HCT116 (cell line): ENCODE results near the gene TGFBR3. TPM values are rescaled to one million over a fixed set of nuclear protein-coding genes. Genes with fewer than 3 reads are reported as not detected.

Source experiments
- ATAC-seq: fragments of 200-7000 bp; cut with Tn5 transposase; 2 replicates; pipeline ENCODE4 v1.9.1; 2020; ENCODE audit warnings: mild to moderate bottlenecking, moderate library complexity
- BruUV-seq: library from RNA; stranded (reverse); fragments of 400-500 nt; replicated peaks from 2 replicates; lab custom pipeline; 2021; lab: Mats Ljungman, UMichigan
- CTCF ChIA-PET: fragments of 300-600 bp; sonication (Branson Sonifier 250); formaldehyde crosslinking; loops from one replicate; lab custom pipeline; 2021; ENCODE audit warnings: antibody characterized with exemption; lab: Charles Lee
- POLR2A ChIA-PET: fragments of 300-600, 350-600 bp; sonication (Branson Sonifier 250); formaldehyde crosslinking; loops from one replicate; lab custom pipeline; 2021; ENCODE audit warnings: antibody characterized with exemption; lab: Charles Lee
- RAD21 ChIA-PET, 2 experiments: fragments of 300-600 bp; sonication (Branson Sonifier 250); formaldehyde crosslinking; loops; one replicate each; lab custom pipeline; 2023; ENCODE audit warnings: low total read pairs in 2 of 2; ENCODE audit not compliant: uncharacterized antibody in 2 of 2, unreplicated experiment in 2 of 2, low non-redundant PET in 1 of 2; lab: Charles Lee
- DNase-seq: peaks from one replicate; pipeline ENCODE4 v3.0.0-alpha.2; 2010; ENCODE audit warnings: low read depth, low spot score
- H2AFZ ChIP-seq: fragments of 200-600 bp; shearing (Covaris generic), sonication (generic); 2 replicates; pipeline ENCODE4 v1.6.1; 2017; ENCODE audit warnings: low read depth, mixed run types, mixed read lengths, antibody characterized with exemption, low read length; ENCODE audit not compliant: poor library complexity, severe bottlenecking
- H3K27ac ChIP-seq: 2 replicates; pipeline ENCODE4 v1.5.1; 2012; ENCODE audit warnings: low read depth, low read length
- H3K27me3 ChIP-seq: fragments of 200-600 bp; sonication (generic); 2 replicates; pipeline ENCODE4 v1.6.1; 2016; ENCODE audit warnings: mixed run types, low read length, mixed read lengths; ENCODE audit not compliant: insufficient read depth
- H3K36me3 ChIP-seq, 2 experiments: fragments of 200-500 bp in 1 of 2; fragments of 200-600 bp in 1 of 2; sonication (Bioruptor generic) in 1 of 2; sonication (generic) in 1 of 2; 2 replicates each; pipeline versions ENCODE4 v1.5.1 to v1.6.1; 2014 to 2016; ENCODE audit warnings: low read length in 2 of 2, inconsistent platforms in 1 of 2, mixed read lengths in 1 of 2, mixed run types in 1 of 2; ENCODE audit not compliant: insufficient read depth in 2 of 2, control insufficient read depth in 1 of 2
- H3K4me1 ChIP-seq, 2 experiments: fragments of 200-600 bp in 1 of 2; sonication (generic) in 1 of 2; 2 replicates each; pipeline versions ENCODE4 v1.5.1 to v1.6.1; 2012 to 2017; ENCODE audit warnings: low read length in 2 of 2, inconsistent platforms in 1 of 2, mild to moderate bottlenecking in 1 of 2, mixed read lengths in 1 of 2, mixed run types in 1 of 2, moderate library complexity in 1 of 2; ENCODE audit not compliant: insufficient read depth in 2 of 2, control insufficient read depth in 1 of 2
- H3K4me2 ChIP-seq: fragments of 200-600 bp; sonication (generic); 2 replicates; pipeline ENCODE4 v1.6.1; 2017; ENCODE audit warnings: mixed run types, low read length, mixed read lengths
- H3K4me3 ChIP-seq, 2 experiments: fragments of 200-600 bp in 1 of 2; sonication (generic) in 1 of 2; replicated peaks in 1 of 2; 2 replicates each; pipeline ENCODE4 v1.5.1; 2011 to 2016; ENCODE audit warnings: low read length in 2 of 2, control low read depth in 1 of 2, low read depth in 1 of 2, mild to moderate bottlenecking in 1 of 2, mixed read lengths in 1 of 2, mixed run types in 1 of 2
- H3K79me2 ChIP-seq: fragments of 200-600 bp; sonication (generic); 2 replicates; pipeline ENCODE4 v1.6.1; 2017; ENCODE audit warnings: mild to moderate bottlenecking, mixed run types, low read length, moderate library complexity, mixed read lengths; ENCODE audit not compliant: insufficient read depth
- H3K9ac ChIP-seq: fragments of 200-600 bp; sonication (generic); 2 replicates; pipeline ENCODE4 v1.6.1; 2016; ENCODE audit warnings: low read length, mixed read lengths
- H3K9me2 ChIP-seq: fragments of 200-600 bp; sonication (generic), shearing (Covaris generic); 2 replicates; pipeline ENCODE4 v1.6.1; 2017; ENCODE audit warnings: mixed run types, mild to moderate bottlenecking, moderate library complexity; ENCODE audit not compliant: insufficient read depth
- H3K9me3 ChIP-seq, 2 experiments: fragments of 200-500 bp in 1 of 2; fragments of 200-600 bp in 1 of 2; sonication (Bioruptor generic) in 1 of 2; sonication (generic) in 1 of 2; 2 replicates each; pipeline ENCODE4 v1.6.1; 2014 to 2017; ENCODE audit warnings: low read length in 2 of 2, mixed read lengths in 2 of 2, inconsistent platforms in 1 of 2, low read depth in 1 of 2, mild to moderate bottlenecking in 1 of 2, mixed run types in 1 of 2, moderate library complexity in 1 of 2; ENCODE audit not compliant: control insufficient read depth in 1 of 2, insufficient read depth in 1 of 2
- H4K20me1 ChIP-seq: fragments of 200-600 bp; sonication (generic), shearing (Covaris generic); 2 replicates; pipeline ENCODE4 v1.6.1; 2017; ENCODE audit warnings: mixed run types, mild to moderate bottlenecking, moderate library complexity; ENCODE audit not compliant: insufficient read depth
- ATF3 ChIP-seq: IDR thresholded peaks from 2 replicates; pipeline ENCODE4 v1.6.1; 2012
- CBX3 ChIP-seq: IDR thresholded peaks from 2 replicates; pipeline ENCODE4 v1.6.1; 2012; ENCODE audit warnings: low read depth
- CEBPB ChIP-seq: IDR thresholded peaks from 2 replicates; pipeline ENCODE4 v1.6.1; 2012; ENCODE audit warnings: low read depth
- CTCF ChIP-seq, 3 experiments: fragments of 200-600 bp in 1 of 3; sonication (generic) in 1 of 3; IDR thresholded peaks in 2 of 3; conservative IDR thresholded peaks in 1 of 3; 2 replicates each; pipeline ENCODE4 v1.5.1; 2012 to 2017; ENCODE audit warnings: low read depth in 2 of 3, low read length in 2 of 3, antibody characterized with exemption in 1 of 3, borderline replicate concordance in 1 of 3, control low read depth in 1 of 3, mild to moderate bottlenecking in 1 of 3, mixed read lengths in 1 of 3, mixed run types in 1 of 3, moderate library complexity in 1 of 3; ENCODE audit not compliant: insufficient read depth in 1 of 3
- EGR1 ChIP-seq: IDR thresholded peaks from 2 replicates; pipeline ENCODE4 v1.6.1; 2012; ENCODE audit warnings: low read depth
- ELF1 ChIP-seq: IDR thresholded peaks from 2 replicates; pipeline ENCODE4 v1.6.1; 2012; ENCODE audit warnings: low read depth, borderline replicate concordance
- EZH2 ChIP-seq: fragments of 200-600 bp; sonication (generic); IDR thresholded peaks from 2 replicates; pipeline ENCODE4 v1.6.1; 2017; ENCODE audit warnings: antibody characterized with exemption, mixed run types
- FOSL1 ChIP-seq: IDR thresholded peaks from 2 replicates; pipeline ENCODE4 v1.6.1; 2012; ENCODE audit warnings: low read depth
- JUND ChIP-seq: IDR thresholded peaks from 2 replicates; pipeline ENCODE4 v1.6.1; 2012
- MAX ChIP-seq: IDR thresholded peaks from 2 replicates; pipeline ENCODE4 v1.6.1; 2012
- POLR2A ChIP-seq: IDR thresholded peaks from 2 replicates; pipeline ENCODE4 v1.7.0; 2011; ENCODE audit warnings: borderline replicate concordance; ENCODE audit not compliant: insufficient read depth, insufficient read length; ENCODE audit errors: extremely low read depth
- POLR2AphosphoS5 ChIP-seq: IDR thresholded peaks from 2 replicates; pipeline ENCODE4 v1.6.1; 2011; ENCODE audit warnings: mild to moderate bottlenecking, low read depth, low read length, moderate library complexity
- RAD21 ChIP-seq: IDR thresholded peaks from 2 replicates; pipeline ENCODE4 v1.6.1; 2012; ENCODE audit warnings: low read depth, mild to moderate bottlenecking
- REST ChIP-seq: IDR thresholded peaks from 2 replicates; pipeline ENCODE4 v1.6.1; 2012; ENCODE audit warnings: low read depth
- SIN3A ChIP-seq: IDR thresholded peaks from 2 replicates; pipeline ENCODE4 v1.6.1; 2012; ENCODE audit warnings: low read depth
- SP1 ChIP-seq: IDR thresholded peaks from 2 replicates; pipeline ENCODE4 v1.6.1; 2012; ENCODE audit warnings: low read depth
- SRF ChIP-seq: IDR thresholded peaks from 2 replicates; pipeline ENCODE4 v1.6.1; 2012; ENCODE audit warnings: low read depth
- TCF7L2 ChIP-seq: IDR thresholded peaks from 2 replicates; pipeline ENCODE4 v1.7.0; 2011; ENCODE audit warnings: borderline replicate concordance, inconsistent platforms; ENCODE audit not compliant: insufficient read depth, insufficient read length; ENCODE audit errors: extremely low read depth
- YY1 ChIP-seq: IDR thresholded peaks from 2 replicates; pipeline ENCODE4 v1.6.1; 2011; ENCODE audit warnings: low read length, low read depth, moderate library complexity, mild to moderate bottlenecking; ENCODE audit not compliant: insufficient replicate concordance; ENCODE audit errors: extremely low read depth
- ZNF274 ChIP-seq: fragments of 200-500 bp; sonication (Bioruptor generic); IDR thresholded peaks from 2 replicates; pipeline ENCODE4 v1.6.1; 2014; ENCODE audit warnings: mild to moderate bottlenecking, low read depth, low read length, inconsistent platforms
- intact Hi-C: fragments of 100-400 bp; cut with micrococcal nuclease; formaldehyde crosslinking; loops from 2 replicates; pipeline ENCODE4 v1.10.0; 2022
- total RNA-seq: library from RNA; stranded (reverse); gene quantifications from one replicate; pipeline ENCODE4 v1.2.1, GENCODE V29; 2021; ENCODE audit not compliant: unreplicated experiment

Gene TGFBR3
- total RNA-seq, 1 experiment from 2014 or later = 7.1 TPM

- TF ChIP-seq REST = no peak
These were observed 136.1 kb downstream of the TGFBR3 start (continued) for GRCh38 chr1:91749788-91750231.

- intact Hi-C loops = no loop called here
- Histone ChIP-seq H3K4me1 (peaks cover 3 to 4% of the 10 kb centered on the region in 2 experiments; a peak in 1 of 4 replicates), H3K9me3 (peaks cover 0 to 11% of the 10 kb centered on the region in 2 experiments; a peak in 2 of 4 replicates), H3K27ac (no peak overlapping the region), H3K4me3 (no peak overlapping the region), H3K4me2 (no peak overlapping the region), H3K36me3 (no peaks in the 10 kb centered on the region), H3K9me2 (no peaks in the 10 kb centered on the region), H3K9ac (no peak overlapping the region), H4K20me1 (no peaks in the 10 kb centered on the region), H3K79me2 (no peaks in the 10 kb centered on the region), H2AFZ (no peak overlapping the region), H3K27me3 (no peaks in the 10 kb centered on the region)
- RAD21 ChIA-PET = no interaction called here
- CTCF ChIA-PET = no interaction called here
- ATAC-seq (no peak), DNase-seq (no peak)
- POLR2A ChIA-PET = no interaction called here
- BruUV-seq = no TSS peak
- TF ChIP-seq POLR2A (no peak), YY1 (no peak), CBX3 (no peak), SP1 (no peak), SRF (no peak), RAD21 (no peak), POLR2AphosphoS5 (no peak), CTCF (IDR thresholded peaks at IDR 0.05 in 2 of 3, conservative IDR thresholded peaks at IDR 0.05 in 1 of 3; ENCODE audit: borderline replicate concordance in 1 of 3, insufficient read depth in 1 of 3, low read depth in 2 of 3, low read length in 2 of 3) (no peak), EGR1 (no peak), SIN3A (no peak), CEBPB (no peak), MAX (no peak), JUND (no peak), ZNF274 (no peak), ATF3 (no peak), TCF7L2 (no peak), ELF1 (no peak), FOSL1 (no peak), EZH2 (no peak)
These were observed 138.3 kb downstream of the TGFBR3 start for GRCh38 chr1:91747666-91748065.
